SW 1271 (cell line): ENCODE measurements around the gene SIK3.

ENCODE experiments used
- DNase-seq, 2 experiments: peaks; one replicate each; lab custom pipeline; 2025; lab: John Stamatoyannopoulos, UW

SIK3 gene

GRCh38 chr11:117009905-117010605 is 88.2 kb downstream of the SIK3 start:
- no peak for DNase-seq

GRCh38 chr11:117005758-117006157 is 92.5 kb downstream of the SIK3 start:
- DNase-seq = no peak

- DNase-seq = no peak
These were observed 95.5 kb downstream of the SIK3 start for GRCh38 chr11:117002639-117003299.

GRCh38 chr11:117000014-117000737 is 98.1 kb downstream of the SIK3 start:
- no peak for DNase-seq

- DNase-seq = no peak
These were observed 101.2 kb downstream of the SIK3 start for GRCh38 chr11:116997071-116997470.

GRCh38 chr11:116994195-116994594 is 104.0 kb downstream of the SIK3 start:
- no peak for DNase-seq

GRCh38 chr11:116993599-116993998 is 104.6 kb downstream of the SIK3 start:
- no peak for DNase-seq

GRCh38 chr11:116991491-116991890 is 106.7 kb downstream of the SIK3 start:
- no peak for DNase-seq

GRCh38 chr11:116990811-116991210 is 107.4 kb downstream of the SIK3 start:
- no peak for DNase-seq

GRCh38 chr11:116990061-116990473 is 108.2 kb downstream of the SIK3 start:
- no peak for DNase-seq

GRCh38 chr11:116989184-116989583 is 109.0 kb downstream of the SIK3 start:
- DNase-seq = no peak

- DNase-seq = peak in 1 of 2 experiments; percentile 13
These were observed 111.6 kb downstream of the SIK3 start for GRCh38 chr11:116986521-116987105.

GRCh38 chr11:116984589-116984988 is 113.6 kb downstream of the SIK3 start:
- no peak for DNase-seq

- DNase-seq = no peak
These were observed 114.0 kb downstream of the SIK3 start for GRCh38 chr11:116984186-116984585.

GRCh38 chr11:116981266-116981885 is 116.9 kb downstream of the SIK3 start:
- no peak for DNase-seq

- no peak for DNase-seq
These were observed 118.0 kb downstream of the SIK3 start for GRCh38 chr11:116980136-116980793.

- DNase-seq = no peak
These were observed 121.2 kb downstream of the SIK3 start for GRCh38 chr11:116976941-116977570.

- DNase-seq = no peak
These were observed 122.6 kb downstream of the SIK3 start for GRCh38 chr11:116975661-116976060.

GRCh38 chr11:116973270-116973669 is 125.0 kb downstream of the SIK3 start:
- no peak for DNase-seq

GRCh38 chr11:116972691-116973090 is 125.5 kb downstream of the SIK3 start:
- no peak for DNase-seq
